ENCODE measurements around the gene CCDC85A. TPM values are rescaled to one million over a fixed set of nuclear protein-coding genes. Genes with fewer than 3 reads are reported as not detected.

CCDC85A gene
- total RNA-seq, 1 donor from 2014 or later, result 0.70 TPM

GRCh38 chr2:56268856-56269255 is 85.1 kb downstream of the CCDC85A start:
- H3K27ac Mint-ChIP-seq (ENCODE audit: unreplicated experiment), result no peak overlapping the region
- H3K36me3 Mint-ChIP-seq (ENCODE audit: low read depth), result no peaks in the 10 kb centered on the region
- H3K4me1 Mint-ChIP-seq (ENCODE audit: low read depth), result no peaks in the 10 kb centered on the region
- peaks cover 4% of the 10 kb centered on the region for H3K27me3 Mint-ChIP-seq (ENCODE audit: low read depth)
- no peak overlapping the region for H3K4me3 Mint-ChIP-seq (ENCODE audit: unreplicated experiment)
- TF ChIP-seq CTCF (IDR thresholded peaks at IDR 0.05), result no peak
- H3K9me3 Mint-ChIP-seq (ENCODE audit: low read depth), result peaks cover 5% of the 10 kb centered on the region
- no peak for DNase-seq (ENCODE audit: low spot score)

GRCh38 chr2:56271275-56271674 is 87.5 kb downstream of the CCDC85A start:
- peaks cover 5% of the 10 kb centered on the region for H3K9me3 Mint-ChIP-seq (ENCODE audit: low read depth)
- H3K36me3 Mint-ChIP-seq (ENCODE audit: low read depth), result no peaks in the 10 kb centered on the region
- no peak for DNase-seq (ENCODE audit: low spot score)
- TF ChIP-seq CTCF (IDR thresholded peaks at IDR 0.05), result no peak
- H3K27ac Mint-ChIP-seq (ENCODE audit: unreplicated experiment), result no peak overlapping the region
- H3K4me1 Mint-ChIP-seq (ENCODE audit: low read depth), result no peaks in the 10 kb centered on the region
- H3K4me3 Mint-ChIP-seq (ENCODE audit: unreplicated experiment), result no peak overlapping the region
- peaks cover 4% of the 10 kb centered on the region for H3K27me3 Mint-ChIP-seq (ENCODE audit: low read depth)

- H3K27me3 Mint-ChIP-seq (ENCODE audit: low read depth), result peaks cover 1% of the 10 kb centered on the region
- H3K4me3 Mint-ChIP-seq (ENCODE audit: unreplicated experiment), result no peak overlapping the region
- no peak for TF ChIP-seq CTCF (IDR thresholded peaks at IDR 0.05)
- no peak overlapping the region for H3K27ac Mint-ChIP-seq (ENCODE audit: unreplicated experiment)
- no peaks in the 10 kb centered on the region for H3K36me3 Mint-ChIP-seq (ENCODE audit: low read depth)
- H3K4me1 Mint-ChIP-seq (ENCODE audit: low read depth), result peaks cover 3% of the 10 kb centered on the region
- peaks cover 6% of the 10 kb centered on the region for H3K9me3 Mint-ChIP-seq (ENCODE audit: low read depth)
- DNase-seq (ENCODE audit: low spot score), result no peak
Observed at GRCh38 chr2:56285224-56285623, 101.4 kb downstream of the CCDC85A start.

- Mint-ChIP-seq H3K9me3 (ENCODE audit: low read depth) (peaks cover 6% of the 10 kb centered on the region), H3K4me1 (ENCODE audit: low read depth) (peaks cover 3% of the 10 kb centered on the region), H3K4me3 (ENCODE audit: unreplicated experiment) (no peak overlapping the region), H3K36me3 (ENCODE audit: low read depth) (no peaks in the 10 kb centered on the region), H3K27ac (ENCODE audit: unreplicated experiment) (no peak overlapping the region), H3K27me3 (ENCODE audit: low read depth) (peaks cover 1% of the 10 kb centered on the region)
- DNase-seq (ENCODE audit: low spot score), result no peak
- TF ChIP-seq CTCF (IDR thresholded peaks at IDR 0.05), result no peak
Observed at GRCh38 chr2:56286936-56287335, 103.1 kb downstream of the CCDC85A start.

- peaks cover 6% of the 10 kb centered on the region for H3K9me3 Mint-ChIP-seq (ENCODE audit: low read depth)
- no peak for DNase-seq (ENCODE audit: low spot score)
- peaks cover 3% of the 10 kb centered on the region for H3K4me1 Mint-ChIP-seq (ENCODE audit: low read depth)
- H3K27me3 Mint-ChIP-seq (ENCODE audit: low read depth), result peaks cover 1% of the 10 kb centered on the region
- no peak overlapping the region for H3K4me3 Mint-ChIP-seq (ENCODE audit: unreplicated experiment)
- no peaks in the 10 kb centered on the region for H3K36me3 Mint-ChIP-seq (ENCODE audit: low read depth)
- TF ChIP-seq CTCF (IDR thresholded peaks at IDR 0.05), result no peak
- no peak overlapping the region for H3K27ac Mint-ChIP-seq (ENCODE audit: unreplicated experiment)
Observed at GRCh38 chr2:56287508-56287907, 103.7 kb downstream of the CCDC85A start.

Data from chondrocyte (in vitro differentiated cells).